Measurements from ENCODE around the gene HLA-DOB. TPM values are rescaled to one million over a fixed set of nuclear protein-coding genes. Genes with fewer than 3 reads are reported as not detected.
"Not testable (repeated sequence)": the region's sequence is repeated elsewhere in the genome, so short reads cannot be mapped to it uniquely, and the experiment has no call there.

HLA-DOB gene
- polyA plus RNA-seq, 6 donors from 2014 or later = 669 to 1,199 (median 837) TPM

DNA sequence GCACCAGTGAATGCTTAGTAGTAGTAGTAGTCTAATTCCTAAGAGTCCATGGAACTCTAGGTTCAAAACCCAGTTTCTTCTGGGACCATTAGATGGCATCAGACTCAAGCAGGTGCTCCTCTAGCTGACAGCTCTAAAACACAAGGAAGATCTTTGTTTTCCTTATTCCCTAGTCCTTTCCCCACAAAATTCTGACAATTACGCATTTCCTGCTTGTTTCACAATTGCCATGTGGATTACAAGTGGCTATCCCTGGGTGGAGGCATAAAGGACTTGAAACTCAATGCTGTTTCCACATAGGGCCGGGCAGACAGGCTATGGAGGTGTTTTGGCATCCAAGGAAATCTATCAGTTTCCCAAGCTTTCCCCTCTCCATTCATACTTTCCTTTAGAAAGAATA is 9.2 kb upstream of the HLA-DOB start:
- ATAC-seq (ENCODE audit: low read depth in 2 of 2) (no peak), DNase-seq (no peak)
- H3K4me3 Mint-ChIP-seq = no peak overlapping the region
- peaks cover 5 to 23% of the 10 kb centered on the region in 2 donors for H3K36me3 Mint-ChIP-seq
- H3K4me1 Mint-ChIP-seq = peaks cover 18 to 34% (median 22%) of the 10 kb centered on the region in 3 donors
- H3K9me3 Mint-ChIP-seq = no peaks in the 10 kb centered on the region
- no peaks in the 10 kb centered on the region for H3K27me3 Mint-ChIP-seq
- peak overlapping the region in 1 of 6 donors; percentile 70 for H3K27ac Mint-ChIP-seq

DNA sequence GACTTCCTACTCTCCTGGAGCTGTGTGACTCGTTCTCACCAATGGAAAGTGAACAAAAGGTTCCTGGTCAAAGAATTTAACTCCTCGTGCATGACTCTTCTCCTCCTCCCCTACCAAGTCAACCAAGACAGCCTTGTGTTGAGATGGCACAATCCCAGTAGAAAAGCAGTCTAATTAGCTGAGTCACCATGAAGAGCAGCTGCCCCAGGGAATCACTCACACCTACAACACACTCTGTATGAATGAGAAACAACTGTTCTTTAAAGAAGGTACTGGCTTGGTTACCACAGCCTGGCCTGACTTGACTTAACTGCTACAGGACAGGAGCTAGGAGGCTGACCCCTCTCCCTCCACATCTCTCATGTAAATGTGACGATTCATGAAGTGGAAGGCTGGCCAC is 2.9 kb upstream of the HLA-DOB start:
- Mint-ChIP-seq H3K27me3 (no peaks in the 10 kb centered on the region), H3K9me3 (peaks cover 0 to 6% (median 0%) of the 10 kb centered on the region in 7 donors), H3K36me3 (peaks cover 4 to 8% of the 10 kb centered on the region in 2 donors), H3K4me3 (peak overlapping the region in 5 of 8 donors; percentile 4 to 69 (median 47)), H3K4me1 (peaks cover 54 to 63% (median 61%) of the 10 kb centered on the region in 3 donors), H3K27ac (peak overlapping the region in 5 of 6 donors; percentile 32 to 97 (median 96))
- DNase-seq = no peak
- no peak for ATAC-seq (ENCODE audit: low read depth in 2 of 2)

DNA sequence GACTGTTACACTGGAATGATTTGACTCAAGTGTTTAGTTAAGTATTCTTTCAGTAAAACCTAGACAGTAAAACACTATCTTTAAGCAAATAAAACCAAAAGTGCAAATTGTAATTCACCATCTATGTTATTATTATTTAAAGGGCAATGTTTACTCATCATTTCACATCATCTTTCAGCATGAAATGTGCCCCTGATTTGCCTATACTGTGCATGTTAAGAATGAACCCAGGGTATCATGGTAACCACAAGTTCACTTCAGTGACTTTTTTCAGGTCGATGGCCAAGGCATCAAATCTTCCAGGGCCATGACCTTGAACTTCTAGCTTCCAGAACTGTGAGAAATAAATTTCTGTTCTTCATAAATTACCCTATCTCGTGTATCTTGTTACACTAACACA is 2.1 kb upstream of the HLA-DOB start:
- peaks cover 11 to 16% of the 10 kb centered on the region in 2 donors for H3K36me3 Mint-ChIP-seq
- H3K27me3 Mint-ChIP-seq = no peaks in the 10 kb centered on the region
- peak overlapping the region in 5 of 8 donors; percentile 4 to 30 (median 18) for H3K4me3 Mint-ChIP-seq
- H3K27ac Mint-ChIP-seq = peak overlapping the region; percentile 29 to 97 (median 48)
- ATAC-seq (ENCODE audit: low read depth in 2 of 2) = no peak
- H3K4me1 Mint-ChIP-seq = peaks cover 63 to 72% (median 68%) of the 10 kb centered on the region in 3 donors
- DNase-seq = no peak
- peaks cover 0 to 6% (median 0%) of the 10 kb centered on the region in 7 donors for H3K9me3 Mint-ChIP-seq

- ATAC-seq (ENCODE audit: low read depth in 2 of 2) = peak; percentile 82 to 83
- peak overlapping the region; percentile 94 to 100 (median 100) for H3K4me3 Mint-ChIP-seq
- H3K27me3 Mint-ChIP-seq = no peaks in the 10 kb centered on the region
- peak; percentile 78 for DNase-seq
- H3K9me3 Mint-ChIP-seq = peaks cover 0 to 6% (median 0%) of the 10 kb centered on the region in 7 donors
- peaks cover 75 to 79% (median 79%) of the 10 kb centered on the region in 3 donors for H3K4me1 Mint-ChIP-seq
- peak overlapping the region; percentile 97 to 100 (median 100) for H3K27ac Mint-ChIP-seq
- H3K36me3 Mint-ChIP-seq = peaks cover 24 to 37% of the 10 kb centered on the region in 2 donors
Observed at GRCh38 chr6:32815996-32816395, 806 bp downstream of the HLA-DOB start.

- ATAC-seq (ENCODE audit: low read depth in 2 of 2) = no peak
- DNase-seq = no peak
- Mint-ChIP-seq H3K4me3 (peak overlapping the region; percentile 94 to 100 (median 100)), H3K9me3 (peaks cover 0 to 6% (median 0%) of the 10 kb centered on the region in 7 donors), H3K36me3 (peaks cover 29 to 46% of the 10 kb centered on the region in 2 donors), H3K4me1 (peaks cover 71 to 78% (median 77%) of the 10 kb centered on the region in 3 donors), H3K27ac (peak overlapping the region; percentile 97 to 100 (median 100)), H3K27me3 (no peaks in the 10 kb centered on the region)
Observed at GRCh38 chr6:32815115-32815514, 1.7 kb downstream of the HLA-DOB start.

DNA sequence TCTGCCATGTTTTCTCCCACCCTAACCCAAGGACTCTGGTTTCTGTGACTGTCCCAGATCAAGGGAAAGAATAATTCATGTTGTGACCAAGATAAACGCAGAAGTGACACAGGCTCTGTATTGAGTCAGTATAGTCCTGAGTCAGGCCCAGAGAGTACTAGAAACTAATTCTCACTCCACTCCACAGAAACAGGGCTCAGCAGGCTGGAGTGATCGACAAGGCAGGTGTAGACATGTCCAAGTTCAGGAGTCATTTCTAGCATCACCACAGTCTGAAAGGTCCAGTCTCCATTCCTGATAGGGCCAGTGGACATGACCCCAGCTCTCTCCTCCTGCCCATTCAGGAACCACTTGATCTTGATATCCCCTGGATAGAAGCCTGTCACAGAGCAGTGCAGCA is 2.7 kb downstream of the HLA-DOB start:
- H3K27me3 Mint-ChIP-seq = no peaks in the 10 kb centered on the region
- peak overlapping the region in 5 of 6 donors; percentile 78 to 100 (median 99) for H3K27ac Mint-ChIP-seq
- ATAC-seq (ENCODE audit: low read depth in 2 of 2) (no peak), DNase-seq (no peak)
- H3K36me3 Mint-ChIP-seq = peaks cover 29 to 49% of the 10 kb centered on the region in 2 donors
- H3K9me3 Mint-ChIP-seq = peaks cover 0 to 6% (median 0%) of the 10 kb centered on the region in 7 donors
- peak overlapping the region; percentile 94 to 100 (median 100) for H3K4me3 Mint-ChIP-seq
- peaks cover 62 to 70% (median 69%) of the 10 kb centered on the region in 3 donors for H3K4me1 Mint-ChIP-seq

DNA sequence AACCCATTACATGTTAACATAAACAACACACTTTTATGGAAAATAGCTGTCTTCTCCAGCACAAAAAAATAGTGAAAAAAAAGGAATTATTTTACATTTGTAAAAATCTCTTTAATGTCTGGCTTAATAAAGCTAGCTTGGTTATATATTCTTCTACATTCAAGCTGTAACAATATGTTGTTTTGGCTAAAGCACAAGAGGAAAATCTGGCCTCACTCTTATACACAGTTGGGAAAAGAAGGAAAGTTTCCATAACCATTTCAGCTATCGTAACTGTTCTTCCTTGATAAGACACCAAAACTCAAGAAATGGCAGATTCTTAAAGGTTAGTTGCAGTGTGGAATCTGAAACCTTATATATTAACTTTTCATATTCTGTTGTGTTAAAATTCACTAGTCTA is 7.6 kb downstream of the HLA-DOB start:
- H3K36me3 Mint-ChIP-seq = peaks cover 31 to 44% of the 10 kb centered on the region in 2 donors
- H3K27ac Mint-ChIP-seq = no peak overlapping the region
- DNase-seq = no peak
- no peaks in the 10 kb centered on the region for H3K27me3 Mint-ChIP-seq
- peaks cover 45 to 59% (median 58%) of the 10 kb centered on the region in 3 donors for H3K4me1 Mint-ChIP-seq
- H3K9me3 Mint-ChIP-seq = peaks cover 0 to 8% (median 3%) of the 10 kb centered on the region in 7 donors
- no peak for ATAC-seq (ENCODE audit: low read depth in 2 of 2)
- H3K4me3 Mint-ChIP-seq = no peak overlapping the region

GRCh38 chr6:32807020-32807580 is 9.7 kb downstream of the HLA-DOB start:
- ATAC-seq (ENCODE audit: low read depth in 2 of 2) (peak in 1 of 2 donors; percentile 20), DNase-seq (no peak)
- peak overlapping the region in 2 of 6 donors; percentile 39 to 72 for H3K27ac Mint-ChIP-seq
- peaks cover 0 to 11% (median 7%) of the 10 kb centered on the region in 7 donors for H3K9me3 Mint-ChIP-seq
- H3K36me3 Mint-ChIP-seq = peaks cover 16 to 26% of the 10 kb centered on the region in 2 donors
- H3K27me3 Mint-ChIP-seq = no peaks in the 10 kb centered on the region
- peak overlapping the region in 1 of 8 donors; percentile 47 for H3K4me3 Mint-ChIP-seq
- H3K4me1 Mint-ChIP-seq = peaks cover 30 to 51% (median 50%) of the 10 kb centered on the region in 3 donors

DNA sequence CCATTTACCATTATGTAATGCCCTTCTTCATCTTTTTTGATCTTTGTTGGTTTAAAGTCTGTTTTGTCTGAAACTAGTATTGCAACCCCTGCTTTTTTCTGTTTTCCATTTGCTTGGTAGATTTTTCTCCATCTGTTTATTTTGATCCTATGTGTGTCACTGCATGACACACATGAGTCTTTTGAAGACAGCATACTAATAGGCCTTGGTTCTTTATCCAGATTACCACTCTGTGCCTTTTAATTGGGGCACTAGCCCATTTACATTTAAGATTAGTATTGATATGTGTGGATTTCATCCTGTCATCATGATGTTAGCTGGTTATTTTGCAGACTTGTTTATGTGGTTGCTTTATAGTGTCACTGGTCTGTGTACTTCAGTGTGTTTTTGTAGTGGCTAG is 11.4 kb downstream of the HLA-DOB start:
- Mint-ChIP-seq H3K4me1 (peaks cover 19 to 47% (median 39%) of the 10 kb centered on the region in 3 donors), H3K9me3 (peaks cover 0 to 19% (median 8%) of the 10 kb centered on the region in 7 donors), H3K36me3 (peaks cover 13 to 20% of the 10 kb centered on the region in 2 donors)
- H3K27ac Mint-ChIP-seq; DNase-seq; ATAC-seq (ENCODE audit: low read depth in 2 of 2); H3K27me3 Mint-ChIP-seq; H3K4me3 Mint-ChIP-seq: not testable (repeated sequence)

- H3K27ac Mint-ChIP-seq = peak overlapping the region in 1 of 6 donors; percentile 41
- H3K4me1 Mint-ChIP-seq = peaks cover 17 to 38% (median 33%) of the 10 kb centered on the region in 3 donors
- H3K27me3 Mint-ChIP-seq = no peaks in the 10 kb centered on the region
- no peak for DNase-seq
- H3K36me3 Mint-ChIP-seq = peaks cover 9 to 24% of the 10 kb centered on the region in 2 donors
- no peak overlapping the region for H3K4me3 Mint-ChIP-seq
- ATAC-seq (ENCODE audit: low read depth in 2 of 2) = no peak
- H3K9me3 Mint-ChIP-seq = peaks cover 7 to 34% (median 21%) of the 10 kb centered on the region in 7 donors
Observed at GRCh38 chr6:32803416-32803815, 13.4 kb downstream of the HLA-DOB start.

- peak overlapping the region in 1 of 6 donors; percentile 15 for H3K27ac Mint-ChIP-seq
- H3K36me3 Mint-ChIP-seq = peaks cover 4 to 25% of the 10 kb centered on the region in 2 donors
- H3K4me1 Mint-ChIP-seq = peaks cover 22 to 44% (median 40%) of the 10 kb centered on the region in 3 donors
- H3K27me3 Mint-ChIP-seq = no peaks in the 10 kb centered on the region
- DNase-seq = no peak
- H3K4me3 Mint-ChIP-seq = no peak overlapping the region
- H3K9me3 Mint-ChIP-seq = peaks cover 7 to 38% (median 25%) of the 10 kb centered on the region in 7 donors
- no peak for ATAC-seq (ENCODE audit: low read depth in 2 of 2)
Observed at GRCh38 chr6:32799740-32800139, 17.1 kb downstream of the HLA-DOB start.

DNA sequence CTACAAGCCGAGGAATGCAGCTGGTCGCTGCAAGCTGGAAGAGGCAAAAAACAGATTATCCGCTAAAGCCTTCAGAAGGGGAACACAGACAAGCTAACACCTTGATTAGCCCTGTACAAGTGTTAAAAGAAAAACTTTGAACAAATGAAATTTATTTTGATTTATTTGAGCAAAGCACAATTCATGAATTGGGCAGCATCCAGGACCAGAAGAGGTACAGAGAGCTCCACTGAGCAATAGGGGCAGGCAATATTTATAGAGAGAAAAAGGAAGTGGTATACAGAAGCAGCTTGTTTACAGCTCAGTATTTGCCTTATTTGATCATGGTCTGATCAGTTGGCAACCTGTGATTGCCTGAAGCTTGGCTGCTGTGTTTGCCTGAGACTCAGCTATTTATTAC is 17.6 kb downstream of the HLA-DOB start:
- no peaks in the 10 kb centered on the region for H3K27me3 Mint-ChIP-seq
- peak overlapping the region in 1 of 8 donors; percentile 77 for H3K4me3 Mint-ChIP-seq
- H3K36me3 Mint-ChIP-seq = peaks cover 4 to 25% of the 10 kb centered on the region in 2 donors
- H3K27ac Mint-ChIP-seq = peak overlapping the region in 4 of 6 donors; percentile 28 to 92 (median 47)
- peaks cover 28 to 50% (median 45%) of the 10 kb centered on the region in 3 donors for H3K4me1 Mint-ChIP-seq
- DNase-seq (no peak), ATAC-seq (ENCODE audit: low read depth in 2 of 2) (no peak)
- H3K9me3 Mint-ChIP-seq = peaks cover 7 to 36% (median 22%) of the 10 kb centered on the region in 7 donors

- Mint-ChIP-seq H3K4me3 (peak overlapping the region; percentile 76 to 93 (median 88)), H3K9me3 (peaks cover 7 to 29% (median 19%) of the 10 kb centered on the region in 7 donors), H3K27me3 (no peaks in the 10 kb centered on the region), H3K4me1 (peaks cover 34 to 45% (median 39%) of the 10 kb centered on the region in 3 donors), H3K36me3 (peaks cover 4 to 25% of the 10 kb centered on the region in 2 donors), H3K27ac (peak overlapping the region; percentile 85 to 99 (median 96))
- ATAC-seq (ENCODE audit: low read depth in 2 of 2) (peak; percentile 83 to 84), DNase-seq (peak; percentile 77)
Observed at GRCh38 chr6:32796848-32797776, 19.7 kb downstream of the HLA-DOB start.
